Measurements from ENCODE around the gene ZFHX3. TPM values are rescaled to one million over a fixed set of nuclear protein-coding genes. Genes with fewer than 3 reads are reported as not detected.

ZFHX3 gene
- total and polyA plus RNA-seq, 2 donors (not counting 3 experiments of a cell fraction or from before 2014, with no cell fraction given) = 3.7 to 18.8 TPM

GRCh38 chr16:72935896-72936295 is 112.0 kb downstream of the ZFHX3 start:
- Histone ChIP-seq H2AFZ (ENCODE audit: low read depth, low read length) (no peak overlapping the region), H3K4me3 (replicated peaks in 1 of 3; ENCODE audit: insufficient read depth in 1 of 3, low read depth in 1 of 3, low read length in 3 of 3) (no peak overlapping the region), H3K79me2 (ENCODE audit: control insufficient read depth, insufficient read depth, low read length) (peaks cover 5% of the 10 kb centered on the region), H4K20me1 (replicated peaks; ENCODE audit: control insufficient read depth, extremely low read depth, insufficient read depth, low read length) (peaks cover under 1% of the 10 kb centered on the region), H3K36me3 (ENCODE audit: control insufficient read depth in 2 of 2, extremely low read depth in 1 of 2, insufficient read depth in 2 of 2, low read length in 2 of 2) (no peaks in the 10 kb centered on the region), H3K9ac (replicated peaks; ENCODE audit: extremely low read depth, insufficient read depth, low read length) (no peak overlapping the region), H3K27me3 (ENCODE audit: control insufficient read depth in 2 of 2, insufficient read depth in 2 of 2, low read length in 2 of 2) (no peaks in the 10 kb centered on the region), H3K9me3 (replicated peaks; ENCODE audit: control insufficient read depth, insufficient read depth, low read length) (no peaks in the 10 kb centered on the region), H3K4me2 (ENCODE audit: insufficient read depth, low read length) (no peak overlapping the region), H3K9me1 (replicated peaks; ENCODE audit: control insufficient read depth, extremely low read depth, insufficient read depth, low read length) (no peaks in the 10 kb centered on the region), H3K27ac (ENCODE audit: insufficient read depth, low read depth, low read length) (no peak overlapping the region), H3K4me1 (ENCODE audit: control insufficient read depth, extremely low read depth, insufficient read depth, low read length) (peaks cover 23% of the 10 kb centered on the region)
- ChIA-PET CTCF (interaction anchor here (0.6 to 1.9 kb wide), 5 partner anchors 15 to 104 kb away, joined by 3 to 6 read pairs (median 3); no protein-coding TSS in a partner anchor), POLR2A (no interaction called here)
- dilution Hi-C loops (cut with MboI; ENCODE audit: extremely low pct_ligation_motif_present, low sequenced_read_pairs) = no loop called here
- TF ChIP-seq GATA2 (IDR thresholded peaks at IDR 0.05; ENCODE audit: insufficient read depth, insufficient read length, low read depth, low read length) (no peak), EZH2 (IDR thresholded peaks at IDR 0.05; ENCODE audit: borderline replicate concordance, low read depth, low read length, severe bottlenecking) (no peak), CTCF (IDR thresholded peaks at IDR 0.05; ENCODE audit: extremely low read depth in 1 of 2, insufficient read depth in 1 of 2, low read depth in 1 of 2, low read length in 2 of 2) (no peak), MYC (IDR thresholded peaks at IDR 0.05; ENCODE audit: low read depth, low read length) (no peak), POLR2A (IDR thresholded peaks at IDR 0.05; ENCODE audit: low read depth, low read length) (no peak), JUN (IDR thresholded peaks at IDR 0.05; ENCODE audit: borderline replicate concordance, insufficient read depth, insufficient read length, low read depth) (no peak), FOS (IDR thresholded peaks at IDR 0.05; ENCODE audit: borderline replicate concordance, insufficient read depth, low read length) (no peak)
- intact Hi-C loops (cut with micrococcal nuclease) = no loop called here
- no TSS peak for BruUV-seq (replicated peaks)
- DNase-seq (ENCODE audit: low read depth, low spot score) = no peak
- FAIRE-seq = no peak

Measured in endothelial cell of umbilical vein (primary cell).